Activated naive CD4-positive, alpha-beta T cell treated with anti-CD3 and anti-CD28 coated beads for 36 hours (primary cell): ENCODE measurements around the gene TLR1. TPM values are rescaled to one million over a fixed set of nuclear protein-coding genes. Genes with fewer than 3 reads are reported as not detected.
A peak's percentile ranks its signal among the peaks of the same experiment; 100 is the strongest.
"Not testable (repeated sequence)": the region's sequence is repeated elsewhere in the genome, so short reads cannot be mapped to it uniquely, and the experiment has no call there.

Experiments
- CTCF ChIA-PET: fragments of 350-600 bp; sonication (Branson Sonifier 250); formaldehyde crosslinking; loops from one replicate; lab custom pipeline; 2021; ENCODE audit warnings: antibody characterized with exemption; lab: Charles Lee
- DNase-seq: peaks from one replicate; pipeline ENCODE4 v3.0.0-alpha.2; 2020
- H3K27ac Mint-ChIP-seq: one replicate; pipeline ENCODE4 v1.8.0; 2021; ENCODE audit warnings: mild to moderate bottlenecking, mixed read lengths
- H3K27me3 Mint-ChIP-seq: one replicate; pipeline ENCODE4 v1.8.0; 2021; ENCODE audit warnings: low read depth, mixed read lengths
- H3K36me3 Mint-ChIP-seq: one replicate; pipeline ENCODE4 v1.8.0; 2021; ENCODE audit warnings: low read depth, mixed read lengths
- H3K4me1 Mint-ChIP-seq: one replicate; pipeline ENCODE4 v1.8.0; 2021; ENCODE audit warnings: low read depth, mixed read lengths
- H3K4me3 Mint-ChIP-seq: one replicate; pipeline ENCODE4 v1.8.0; 2021; ENCODE audit warnings: mild to moderate bottlenecking, moderate library complexity, mixed read lengths
- H3K9me3 Mint-ChIP-seq: one replicate; pipeline ENCODE4 v1.8.0; 2021; ENCODE audit warnings: mixed read lengths
- intact Hi-C: fragments of 100-400 bp; cut with micrococcal nuclease; formaldehyde crosslinking; loops from one replicate; pipeline ENCODE4 v1.15.1; 2023
- total RNA-seq, 2 experiments: library from RNA; stranded (reverse); gene quantifications; one replicate each; pipeline ENCODE4 v1.2.3, GENCODE V29; 2021

Gene TLR1
- total RNA-seq, 2 experiments from 2014 or later, result 4.0 to 4.2 TPM

DNA sequence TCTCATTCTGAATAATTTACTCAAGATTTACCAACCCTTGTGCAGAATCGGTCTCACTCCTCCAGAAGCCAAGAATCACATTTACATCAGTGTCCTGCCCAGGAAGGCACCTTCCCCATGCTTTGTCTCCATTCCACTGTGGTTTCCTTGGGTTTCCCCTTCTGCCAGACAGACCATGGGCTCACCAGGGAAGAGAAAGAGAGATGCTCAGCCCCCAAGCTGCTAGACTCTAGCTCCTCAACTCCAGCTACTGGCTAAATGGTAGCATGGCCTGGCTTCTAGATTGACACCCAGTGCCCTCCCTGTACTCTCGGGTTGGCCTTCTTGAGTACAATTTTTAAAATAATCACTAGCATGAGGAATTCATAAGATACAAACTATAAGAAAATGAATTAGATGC is 34.7 kb downstream of the TLR1 start:
- no peak for DNase-seq
- CTCF ChIA-PET, result interaction anchor here (0.9 to 6.4 kb wide), 4 partner anchors 10 to 91 kb away, joined by 3 to 43 read pairs (median 16); partner anchors contain the start of genes TLR1 and TLR10
- no peaks in the 10 kb centered on the region for H3K27me3 Mint-ChIP-seq
- no peaks in the 10 kb centered on the region for H3K4me1 Mint-ChIP-seq
- H3K9me3 Mint-ChIP-seq, result peaks cover 11% of the 10 kb centered on the region
- no peak overlapping the region for H3K4me3 Mint-ChIP-seq
- H3K36me3 Mint-ChIP-seq, result no peaks in the 10 kb centered on the region
- no peak overlapping the region for H3K27ac Mint-ChIP-seq
- intact Hi-C loops, result loop anchor here (1.0 to 10.0 kb wide), 3 partner anchors 29 to 685 kb away; partner anchors contain the start of genes LIAS and RPL9

DNA sequence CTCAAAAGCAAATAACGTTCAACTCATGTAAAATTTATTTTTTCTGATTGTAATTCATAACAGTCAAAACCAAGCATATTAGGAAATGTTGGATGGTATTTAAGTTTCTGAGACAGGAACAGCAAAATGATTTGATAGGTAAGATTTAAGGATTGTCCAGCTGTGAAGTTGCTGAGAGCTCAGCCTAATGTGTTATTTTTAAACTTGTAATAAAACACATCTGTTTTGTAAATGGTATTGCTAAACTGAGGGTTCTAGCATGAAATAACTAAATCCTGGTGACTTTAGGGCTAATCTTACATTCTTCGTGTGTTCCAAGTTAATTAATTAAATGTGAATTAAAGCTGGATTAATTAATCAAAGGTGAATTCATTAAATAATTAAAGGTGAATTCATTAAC is 35.1 kb downstream of the TLR1 start:
- no peaks in the 10 kb centered on the region for H3K36me3 Mint-ChIP-seq
- CTCF ChIA-PET, result interaction anchor here (0.6 to 6.4 kb wide), 4 partner anchors 10 to 91 kb away, joined by 3 to 43 read pairs (median 6); partner anchors contain the start of gene TLR10
- no peak overlapping the region for H3K27ac Mint-ChIP-seq
- DNase-seq, result no peak
- intact Hi-C loops, result loop anchor here (10.0 kb wide), 2 partner anchors 275 to 685 kb away; partner anchors contain the start of genes LIAS and RPL9
- no peak overlapping the region for H3K4me3 Mint-ChIP-seq
- H3K9me3 Mint-ChIP-seq, result peaks cover 11% of the 10 kb centered on the region
- no peaks in the 10 kb centered on the region for H3K4me1 Mint-ChIP-seq
- H3K27me3 Mint-ChIP-seq, result no peaks in the 10 kb centered on the region

DNA sequence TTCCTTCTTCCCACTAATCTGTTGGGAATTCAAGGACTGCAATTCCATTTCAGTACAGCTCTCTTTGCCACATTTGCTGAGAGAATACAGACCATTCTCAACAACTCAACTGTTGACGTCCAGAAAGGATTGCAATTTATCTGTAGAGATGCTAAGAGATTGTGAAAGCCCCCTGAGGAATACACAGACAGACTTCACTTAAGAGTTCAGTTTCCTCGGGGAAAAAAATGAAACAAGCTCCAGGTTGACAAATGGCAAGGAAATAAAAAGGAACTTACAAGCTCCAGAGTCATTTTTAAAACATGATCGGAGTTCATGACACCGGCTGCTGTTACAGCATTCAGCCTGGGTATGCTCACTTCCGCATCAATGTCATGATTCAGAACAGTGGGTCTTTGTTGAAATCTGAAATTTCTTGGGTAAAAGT is 35.6 kb downstream of the TLR1 start:
- Mint-ChIP-seq H3K4me1 (no peaks in the 10 kb centered on the region), H3K27ac (no peak overlapping the region)
- CTCF ChIA-PET, result interaction anchor here (0.6 to 6.4 kb wide), 5 partner anchors 9 to 300 kb away, joined by 3 to 43 read pairs (median 4); partner anchors contain the start of gene TLR10

DNA sequence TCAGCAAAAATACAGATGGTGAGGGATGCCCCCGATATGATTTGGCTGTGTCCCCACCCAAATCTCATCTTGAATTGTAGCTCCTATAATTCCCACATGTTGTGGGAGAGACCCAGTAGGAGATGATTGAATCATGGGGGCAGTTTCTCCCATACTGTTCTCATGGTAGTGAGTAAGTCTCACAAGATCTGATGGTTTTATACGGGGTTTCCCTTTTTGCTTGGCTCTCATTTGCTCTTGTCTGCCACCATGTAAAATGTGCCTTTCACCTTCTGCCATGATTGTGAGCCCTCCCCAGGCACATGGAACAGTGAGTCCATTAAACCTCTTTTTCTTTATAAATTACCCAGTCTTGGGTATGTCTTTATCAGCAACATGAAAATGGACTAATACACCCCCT is 37.7 kb downstream of the TLR1 start:
- not testable (repeated sequence) for H3K27ac Mint-ChIP-seq, H3K36me3 Mint-ChIP-seq, H3K4me1 Mint-ChIP-seq, H3K4me3 Mint-ChIP-seq, DNase-seq, H3K27me3 Mint-ChIP-seq
- CTCF ChIA-PET, result interaction anchor here (0.6 to 3.5 kb wide), 2 partner anchors 16 to 37 kb away, joined by 3 to 12 read pairs; partner anchors contain the start of genes TLR1 and TLR10
- intact Hi-C loops, result loop anchor here (10.0 kb wide), 2 partner anchors 278 to 688 kb away; partner anchors contain the start of genes LIAS and RPL9
- peaks cover 11% of the 10 kb centered on the region for H3K9me3 Mint-ChIP-seq

More for the DNA sequence above, 35.6 kb downstream of the TLR1 start:
- no peaks in the 10 kb centered on the region for H3K36me3 Mint-ChIP-seq
- H3K27me3 Mint-ChIP-seq, result no peaks in the 10 kb centered on the region
- H3K9me3 Mint-ChIP-seq, result peaks cover 11% of the 10 kb centered on the region
- DNase-seq, result no peak
- intact Hi-C loops, result loop anchor here (10.0 kb wide), 2 partner anchors 276 to 686 kb away; partner anchors contain the start of genes LIAS and RPL9
- no peak overlapping the region for H3K4me3 Mint-ChIP-seq

DNA sequence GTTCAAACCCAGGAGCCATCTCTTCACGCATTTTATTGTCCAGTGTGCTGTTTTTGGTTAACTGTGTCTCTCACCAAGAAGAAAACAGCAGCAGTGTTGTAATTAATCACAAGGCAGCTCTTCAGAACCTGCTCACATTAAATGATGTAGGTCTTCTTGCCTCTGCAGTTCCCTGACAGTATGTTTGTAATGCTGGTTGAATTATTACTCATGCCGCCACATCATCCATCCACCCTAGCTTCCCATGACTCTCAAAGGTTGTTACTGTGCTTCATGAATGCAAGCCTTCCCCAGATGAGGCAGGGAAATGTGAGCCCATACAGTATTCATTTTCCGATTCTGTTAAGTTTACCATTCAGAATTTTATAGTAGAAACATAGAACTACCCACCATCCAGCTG is 39.2 kb downstream of the TLR1 start:
- peaks cover 11% of the 10 kb centered on the region for H3K9me3 Mint-ChIP-seq
- no peak for DNase-seq
- peaks cover 18% of the 10 kb centered on the region for H3K4me1 Mint-ChIP-seq
- intact Hi-C loops, result loop anchor here (10.0 kb wide), 2 partner anchors 279 to 689 kb away; partner anchors contain the start of genes LIAS and RPL9
- H3K36me3 Mint-ChIP-seq, result no peaks in the 10 kb centered on the region
- no peak overlapping the region for H3K27ac Mint-ChIP-seq
- H3K4me3 Mint-ChIP-seq, result no peak overlapping the region
- CTCF ChIA-PET, result interaction anchor here (1.7 to 3.5 kb wide), 4 partner anchors 17 to 95 kb away, joined by 7 to 16 read pairs (median 12); partner anchors contain the start of genes TLR1, TLR10 and TLR6
- H3K27me3 Mint-ChIP-seq, result no peaks in the 10 kb centered on the region

DNA sequence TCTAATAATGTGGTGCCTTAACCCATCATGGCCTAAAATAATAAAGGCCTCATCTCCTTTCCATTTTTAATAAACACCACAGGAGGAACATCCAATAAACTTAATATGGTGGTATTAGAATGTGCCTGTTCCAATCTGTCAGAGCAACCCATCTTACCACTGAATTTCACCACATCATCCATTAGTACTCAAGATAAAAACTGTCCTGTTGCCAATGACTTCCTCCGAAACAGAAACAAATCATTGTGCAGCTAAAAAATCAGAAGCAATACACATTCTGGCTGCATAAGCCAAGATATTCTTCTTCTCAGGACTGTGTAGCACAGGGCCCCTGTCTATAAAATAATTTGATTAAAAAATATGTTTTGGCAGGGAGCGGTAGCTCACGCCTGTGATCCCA is 40.3 kb downstream of the TLR1 start:
- Mint-ChIP-seq H3K36me3 (no peaks in the 10 kb centered on the region), H3K27ac (no peak overlapping the region), H3K4me3 (no peak overlapping the region), H3K9me3 (peaks cover 11% of the 10 kb centered on the region), H3K27me3 (no peaks in the 10 kb centered on the region), H3K4me1 (peaks cover 18% of the 10 kb centered on the region)
- DNase-seq, result no peak
- intact Hi-C loops, result loop anchor here (10.0 kb wide), 2 partner anchors 281 to 691 kb away; partner anchors contain the start of genes LIAS and RPL9
- CTCF ChIA-PET, result interaction anchor here (1.7 to 3.5 kb wide), 4 partner anchors 18 to 96 kb away, joined by 7 to 16 read pairs (median 12); partner anchors contain the start of genes TLR1, TLR10 and TLR6

DNA sequence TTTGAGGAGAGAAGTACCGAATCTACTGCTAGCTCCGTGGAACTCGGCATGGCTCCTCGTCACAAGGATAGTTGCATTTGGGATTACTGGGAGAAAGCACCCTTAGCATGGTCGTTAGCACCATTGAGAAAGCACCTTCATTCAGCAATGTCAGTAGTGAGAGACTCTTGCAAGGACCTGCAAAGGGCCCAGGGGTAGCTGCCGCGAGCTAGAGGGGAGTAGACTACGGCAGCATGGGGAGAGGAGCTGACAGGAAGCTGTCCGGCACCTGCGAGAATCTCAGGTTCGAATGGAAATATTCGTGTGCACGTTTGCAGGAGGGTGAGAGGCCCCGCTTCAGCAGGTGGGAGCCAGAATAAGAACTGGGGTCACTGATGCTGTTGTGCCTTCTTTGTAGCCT is 42.0 kb downstream of the TLR1 start:
- DNase-seq, result no peak
- H3K27me3 Mint-ChIP-seq, result no peaks in the 10 kb centered on the region
- H3K27ac Mint-ChIP-seq, result no peak overlapping the region
- H3K4me3 Mint-ChIP-seq, result no peak overlapping the region
- no peaks in the 10 kb centered on the region for H3K36me3 Mint-ChIP-seq
- CTCF ChIA-PET, result interaction anchor here (0.7 to 8.4 kb wide), 5 partner anchors 21 to 373 kb away, joined by 3 to 128 read pairs (median 63); partner anchors contain the start of genes TLR1, TLR10 and TLR6
- H3K9me3 Mint-ChIP-seq, result peaks cover 9% of the 10 kb centered on the region
- intact Hi-C loops, result loop anchor here (10.0 kb wide), 2 partner anchors 282 to 692 kb away; partner anchors contain the start of genes LIAS and RPL9
- H3K4me1 Mint-ChIP-seq, result peaks cover 18% of the 10 kb centered on the region

DNA sequence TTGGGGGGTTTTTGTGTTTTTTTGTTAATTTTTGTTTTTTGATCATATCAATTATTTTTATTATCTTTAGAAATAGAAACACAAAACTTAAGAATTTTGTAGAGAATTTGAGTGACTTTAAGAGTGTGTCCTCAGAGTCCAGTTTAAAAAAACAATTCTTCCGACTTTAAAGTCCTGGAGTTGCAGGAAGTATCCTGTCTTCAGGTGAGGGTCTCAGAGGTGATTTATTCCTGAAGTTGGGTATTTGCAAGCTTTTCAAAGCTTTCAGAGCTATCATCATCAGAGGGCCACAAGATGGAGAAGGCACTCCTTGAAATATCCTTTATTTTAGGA is 44.8 kb downstream of the TLR1 start:
- CTCF ChIA-PET, result interaction anchor here (0.7 to 8.4 kb wide), 44 partner anchors 11 to 917 kb away, joined by 3 to 128 read pairs (median 5); partner anchors contain the start of genes TLR1, TLR10 and TLR6
- H3K4me3 Mint-ChIP-seq, result no peak overlapping the region
- intact Hi-C loops, result loop anchor here (1.0 to 10.0 kb wide), 6 partner anchors 24 to 695 kb away; partner anchors contain the start of genes LIAS, RPL9 and TLR6
- H3K36me3 Mint-ChIP-seq, result no peaks in the 10 kb centered on the region
- H3K27me3 Mint-ChIP-seq, result no peaks in the 10 kb centered on the region
- H3K4me1 Mint-ChIP-seq, result peaks cover 18% of the 10 kb centered on the region
- no peaks in the 10 kb centered on the region for H3K9me3 Mint-ChIP-seq
- no peak overlapping the region for H3K27ac Mint-ChIP-seq
- DNase-seq, result no peak

DNA sequence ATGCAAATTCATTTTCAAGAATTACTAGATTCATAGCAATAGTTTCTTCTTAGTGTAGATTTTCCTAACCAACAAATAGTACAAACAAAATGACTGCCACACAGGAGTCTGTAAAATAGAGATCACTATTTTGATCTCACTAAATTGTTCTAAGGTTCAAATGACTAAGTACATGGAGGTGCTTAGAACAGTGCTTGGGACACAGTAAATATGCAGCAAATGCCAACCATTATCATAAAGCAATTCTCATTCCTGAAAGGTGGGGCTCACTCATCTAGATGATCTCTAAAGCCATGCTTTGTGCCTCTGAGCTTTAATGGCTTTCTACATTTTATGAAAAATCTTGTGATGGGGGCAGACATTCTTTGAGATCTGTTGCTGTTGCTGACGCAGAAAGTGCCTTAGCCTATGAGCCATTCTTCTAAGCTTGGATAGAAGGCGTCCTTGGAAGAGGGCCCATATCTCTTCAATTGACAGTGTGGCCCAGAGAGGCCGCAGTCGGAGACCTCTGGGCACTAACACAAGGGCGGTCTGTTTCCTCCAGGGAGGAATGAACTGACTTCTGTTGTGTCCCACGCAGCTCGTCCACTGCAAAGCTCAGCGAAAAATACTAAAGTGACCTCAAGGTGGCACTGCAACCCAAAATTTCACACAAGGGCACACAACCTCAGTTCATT is 45.3 kb downstream of the TLR1 start:
- H3K36me3 Mint-ChIP-seq, result no peaks in the 10 kb centered on the region
- no peak overlapping the region for H3K27ac Mint-ChIP-seq
- no peaks in the 10 kb centered on the region for H3K27me3 Mint-ChIP-seq
- H3K4me3 Mint-ChIP-seq, result no peak overlapping the region
- intact Hi-C loops, result loop anchor here (1.0 kb wide), 4 partner anchors 24 to 376 kb away; partner anchors contain the start of gene TLR6
- no peaks in the 10 kb centered on the region for H3K9me3 Mint-ChIP-seq
- peaks cover 18% of the 10 kb centered on the region for H3K4me1 Mint-ChIP-seq
- peak; percentile 82 for DNase-seq
- CTCF ChIA-PET, result interaction anchor here (0.7 to 8.4 kb wide), 49 partner anchors 12 to 917 kb away, joined by 3 to 128 read pairs (median 5); partner anchors contain the start of genes TLR1, TLR10 and TLR6

DNA sequence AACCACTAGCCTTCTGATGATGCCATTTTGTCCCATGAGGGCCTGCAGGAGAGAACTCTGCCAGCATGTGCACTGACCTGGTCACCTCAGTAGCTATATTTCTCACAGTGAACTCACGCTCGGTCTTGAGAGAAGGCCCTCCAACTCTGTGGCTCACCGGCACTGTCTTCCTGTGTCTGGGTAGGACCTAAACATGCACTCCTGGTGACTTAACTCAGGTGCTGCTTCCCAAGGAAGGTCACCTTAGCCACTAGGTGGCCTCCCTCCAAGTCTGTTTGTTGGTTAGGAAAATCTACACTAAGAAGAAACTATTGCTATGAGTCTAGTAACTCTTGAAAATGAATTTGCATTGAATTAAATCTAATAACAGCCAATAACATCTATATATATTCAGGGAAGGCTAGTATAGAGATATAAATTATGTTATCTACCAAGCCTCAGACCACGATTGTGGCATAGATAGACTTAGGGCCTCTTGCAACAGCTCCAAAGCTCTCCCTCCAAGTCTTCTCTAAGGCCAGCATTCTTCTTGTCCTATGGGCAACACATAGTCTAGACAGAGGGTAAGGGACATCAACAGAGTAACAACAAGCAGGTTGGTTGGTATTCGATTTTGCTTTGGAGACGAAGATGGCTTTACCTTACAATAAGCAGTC is 46.5 kb downstream of the TLR1 start:
- Mint-ChIP-seq H3K4me1 (peaks cover 18% of the 10 kb centered on the region), H3K27ac (no peak overlapping the region), H3K36me3 (no peaks in the 10 kb centered on the region), H3K4me3 (no peak overlapping the region), H3K9me3 (no peaks in the 10 kb centered on the region), H3K27me3 (no peaks in the 10 kb centered on the region)
- CTCF ChIA-PET, result interaction anchor here (0.7 to 8.4 kb wide), 19 partner anchors 13 to 650 kb away, joined by 3 to 128 read pairs (median 7); partner anchors contain the start of genes TLR1, TLR10 and TLR6
- peak; percentile 56 for DNase-seq
- intact Hi-C loops, result no loop called here

DNA sequence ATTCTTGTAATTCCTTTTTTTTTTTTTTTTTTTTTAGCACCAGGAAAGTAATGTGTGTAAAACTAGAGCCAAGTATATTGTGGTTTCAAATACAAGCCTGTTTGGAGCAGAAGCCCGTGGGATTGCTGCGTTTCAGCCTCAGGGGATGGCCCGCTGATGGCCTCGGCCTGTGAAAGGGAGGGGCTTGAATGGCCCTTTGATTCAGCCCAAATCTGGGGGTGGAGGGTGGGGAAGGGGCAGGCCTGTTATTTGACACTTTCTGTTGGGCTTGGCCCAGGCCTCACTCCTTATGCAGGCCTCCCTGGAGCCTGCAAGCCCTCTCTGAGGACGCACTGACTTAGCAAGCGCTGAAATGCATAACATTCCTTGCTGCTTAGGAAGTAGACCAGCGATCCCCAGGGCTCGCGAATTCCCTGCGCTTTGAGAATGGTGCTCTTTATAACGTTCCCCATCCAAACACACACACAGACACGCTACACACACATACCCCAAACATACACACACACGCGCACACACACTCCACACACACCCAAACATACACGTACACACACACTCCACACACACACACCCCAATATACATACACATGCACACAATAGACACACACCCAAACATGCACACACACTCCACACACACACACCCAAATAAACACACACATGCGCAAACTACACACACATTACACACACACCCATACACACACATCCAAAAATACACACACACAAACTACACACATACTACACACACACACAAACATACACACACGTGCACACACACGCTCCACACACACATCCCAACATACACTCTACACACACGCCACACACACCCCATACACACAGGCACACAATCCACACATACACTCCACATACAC is 51.4 kb downstream of the TLR1 start:
- DNase-seq, result no peak
- intact Hi-C loops, result no loop called here
- H3K27me3 Mint-ChIP-seq, result no peaks in the 10 kb centered on the region
- no peak overlapping the region for H3K4me3 Mint-ChIP-seq
- H3K4me1 Mint-ChIP-seq, result no peaks in the 10 kb centered on the region
- peaks cover 5% of the 10 kb centered on the region for H3K9me3 Mint-ChIP-seq
- no peaks in the 10 kb centered on the region for H3K36me3 Mint-ChIP-seq
- CTCF ChIA-PET, result no interaction called here
- H3K27ac Mint-ChIP-seq, result no peak overlapping the region
